ENCODE results near the gene EPHA4. TPM values are rescaled to one million over a fixed set of nuclear protein-coding genes. Genes with fewer than 3 reads are reported as not detected.

Gene EPHA4
- total RNA-seq, 1 experiment from 2014 or later = 3.3 TPM

DNA sequence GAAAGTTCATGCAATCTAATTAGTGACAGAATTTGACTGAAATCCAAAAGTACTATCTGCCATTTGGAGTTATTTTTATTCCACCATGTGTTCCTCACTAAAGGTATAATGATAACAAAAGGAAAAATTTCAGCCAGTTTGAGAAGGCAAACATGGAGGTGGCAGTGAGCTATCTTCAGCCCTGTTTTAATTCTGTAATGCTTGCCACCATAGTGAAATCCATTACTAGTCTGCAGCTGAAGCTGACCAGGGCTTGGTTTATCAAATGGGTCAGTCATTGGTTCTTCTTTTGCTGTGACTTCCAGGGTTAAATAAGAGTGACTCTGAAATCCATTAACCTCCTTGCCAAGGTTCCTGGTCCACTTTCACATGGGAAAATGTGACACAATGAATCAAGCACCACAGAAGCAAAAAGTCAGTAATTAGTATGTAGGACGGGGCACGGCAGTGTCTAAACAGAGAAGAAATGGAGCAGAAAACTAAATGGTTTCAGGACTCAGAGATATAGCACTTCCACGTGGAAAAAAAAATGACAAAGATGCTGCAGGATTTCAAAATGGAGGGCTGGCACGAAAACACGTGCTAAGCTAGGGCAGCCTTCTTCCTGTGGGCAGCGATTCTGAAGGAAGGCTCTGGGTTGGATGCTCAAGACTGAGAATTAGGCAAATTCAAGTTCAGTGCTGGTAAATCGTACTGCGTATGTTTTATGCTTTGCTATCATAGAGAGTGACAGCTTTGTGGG, 87.2 kb downstream of the EPHA4 start:
- ATAC-seq (no peak), DNase-seq (no peak)
- TF ChIP-seq, protein P1, sequence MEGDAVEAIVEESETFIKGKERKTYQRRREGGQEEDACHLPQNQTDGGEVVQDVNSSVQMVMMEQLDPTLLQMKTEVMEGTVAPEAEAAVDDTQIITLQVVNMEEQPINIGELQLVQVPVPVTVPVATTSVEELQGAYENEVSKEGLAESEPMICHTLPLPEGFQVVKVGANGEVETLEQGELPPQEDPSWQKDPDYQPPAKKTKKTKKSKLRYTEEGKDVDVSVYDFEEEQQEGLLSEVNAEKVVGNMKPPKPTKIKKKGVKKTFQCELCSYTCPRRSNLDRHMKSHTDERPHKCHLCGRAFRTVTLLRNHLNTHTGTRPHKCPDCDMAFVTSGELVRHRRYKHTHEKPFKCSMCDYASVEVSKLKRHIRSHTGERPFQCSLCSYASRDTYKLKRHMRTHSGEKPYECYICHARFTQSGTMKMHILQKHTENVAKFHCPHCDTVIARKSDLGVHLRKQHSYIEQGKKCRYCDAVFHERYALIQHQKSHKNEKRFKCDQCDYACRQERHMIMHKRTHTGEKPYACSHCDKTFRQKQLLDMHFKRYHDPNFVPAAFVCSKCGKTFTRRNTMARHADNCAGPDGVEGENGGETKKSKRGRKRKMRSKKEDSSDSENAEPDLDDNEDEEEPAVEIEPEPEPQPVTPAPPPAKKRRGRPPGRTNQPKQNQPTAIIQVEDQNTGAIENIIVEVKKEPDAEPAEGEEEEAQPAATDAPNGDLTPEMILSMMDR (conservative IDR thresholded peaks at IDR 0.05; ENCODE audit: low read depth, low read length) = no peak
- TF ChIP-seq EZH2 (IDR thresholded peaks at IDR 0.05; ENCODE audit: low read length, unreplicated experiment) (no peak), EZH2phosphoT487 (IDR thresholded peaks at IDR 0.05; ENCODE audit: borderline replicate concordance, low read length) (no peak)
- Histone ChIP-seq H3K27me3 (ENCODE audit: low read length) (no peaks in the 10 kb centered on the region), H3K27ac (ENCODE audit: low read length) (no peak overlapping the region), H4K20me1 (ENCODE audit: low read length) (no peaks in the 10 kb centered on the region), H3K9me2 (replicated peaks; ENCODE audit: low read length) (no peaks in the 10 kb centered on the region), H3K4me1 (ENCODE audit: insufficient read depth, low read length) (no peaks in the 10 kb centered on the region), H3K9ac (ENCODE audit: low read length) (no peak overlapping the region), H3K9me3 (ENCODE audit: low read length) (no peaks in the 10 kb centered on the region), H3F3A (ENCODE audit: low read length, unreplicated experiment) (no peaks in the 10 kb centered on the region), H3K4me3 (ENCODE audit: low read length) (no peak overlapping the region), H3K4me2 (ENCODE audit: low read length) (no peak overlapping the region), H3K36me3 (ENCODE audit: low read depth, low read length) (no peaks in the 10 kb centered on the region), H2AFZ (ENCODE audit: low read length) (no peak overlapping the region), H3K79me2 (ENCODE audit: low read length) (no peaks in the 10 kb centered on the region)
- no TSS peak for BruUV-seq (replicated peaks)
- intact Hi-C loops (cut with micrococcal nuclease) = no loop called here
- ChIA-PET POLR2A (ENCODE audit: unreplicated experiment) (no interaction called here), CTCF (no interaction called here)

DNA sequence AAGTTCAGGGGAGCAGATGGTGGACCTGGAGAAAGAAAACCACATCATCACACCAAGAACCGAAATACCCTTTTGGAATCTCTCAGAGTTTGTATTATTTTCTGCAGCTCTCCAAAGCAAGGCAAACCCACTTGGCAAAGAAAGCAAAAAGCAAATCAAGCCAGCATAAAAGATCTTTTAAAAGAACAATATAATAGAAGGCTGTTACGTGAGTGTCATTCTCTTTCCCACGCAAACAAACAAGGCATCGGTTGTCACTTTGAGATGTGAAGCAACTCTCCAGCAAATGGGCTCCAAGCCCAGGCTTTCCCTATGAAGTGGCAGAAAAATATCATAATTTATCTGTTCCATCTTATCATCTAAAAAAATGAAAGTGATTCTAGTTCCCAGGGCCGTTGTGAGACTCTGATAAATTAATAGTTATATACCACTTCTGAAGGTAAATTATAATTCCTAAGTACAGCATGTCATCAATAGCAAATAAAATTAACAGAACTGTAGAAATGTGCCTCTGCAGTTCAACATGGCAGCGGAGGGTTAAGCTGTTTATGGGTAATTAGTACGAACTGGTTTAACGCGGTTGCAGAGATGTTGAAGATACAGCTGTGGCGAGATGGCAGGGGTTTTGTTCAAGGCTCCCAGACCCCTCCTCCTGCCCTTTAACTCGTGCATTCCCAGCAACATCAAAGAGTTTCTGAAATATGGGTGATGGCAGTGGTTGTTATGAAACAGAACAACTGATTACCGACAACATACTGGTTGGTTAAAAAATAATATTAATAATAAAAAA, 89.2 kb downstream of the EPHA4 start:
- Histone ChIP-seq H3K9me3 (ENCODE audit: low read length) (no peaks in the 10 kb centered on the region), H3K4me1 (ENCODE audit: insufficient read depth, low read length) (peaks cover 4% of the 10 kb centered on the region; the same call in 1 of the 2 replicates), H3K79me2 (ENCODE audit: low read length) (no peaks in the 10 kb centered on the region), H3K27me3 (ENCODE audit: low read length) (no peaks in the 10 kb centered on the region), H3K9me2 (replicated peaks; ENCODE audit: low read length) (no peaks in the 10 kb centered on the region), H3K27ac (ENCODE audit: low read length) (no peak overlapping the region), H4K20me1 (ENCODE audit: low read length) (no peaks in the 10 kb centered on the region), H3K4me2 (ENCODE audit: low read length) (no peak overlapping the region), H2AFZ (ENCODE audit: low read length) (no peak overlapping the region), H3K4me3 (ENCODE audit: low read length) (no peak overlapping the region), H3K9ac (ENCODE audit: low read length) (no peak overlapping the region), H3K36me3 (ENCODE audit: low read depth, low read length) (no peaks in the 10 kb centered on the region), H3F3A (ENCODE audit: low read length, unreplicated experiment) (no peaks in the 10 kb centered on the region)
- DNase-seq = no peak
- no peak for ATAC-seq
- TF ChIP-seq, protein P1 (conservative IDR thresholded peaks at IDR 0.05; ENCODE audit: low read depth, low read length) = no peak
- TF ChIP-seq EZH2 (IDR thresholded peaks at IDR 0.05; ENCODE audit: low read length, unreplicated experiment) = no peak
- TF ChIP-seq EZH2phosphoT487 (IDR thresholded peaks at IDR 0.05; ENCODE audit: borderline replicate concordance, low read length) = no peak
- no TSS peak for BruUV-seq (replicated peaks)
- ChIA-PET CTCF (no interaction called here), POLR2A (ENCODE audit: unreplicated experiment) (no interaction called here)
- intact Hi-C loops (cut with micrococcal nuclease) = no loop called here

DNA sequence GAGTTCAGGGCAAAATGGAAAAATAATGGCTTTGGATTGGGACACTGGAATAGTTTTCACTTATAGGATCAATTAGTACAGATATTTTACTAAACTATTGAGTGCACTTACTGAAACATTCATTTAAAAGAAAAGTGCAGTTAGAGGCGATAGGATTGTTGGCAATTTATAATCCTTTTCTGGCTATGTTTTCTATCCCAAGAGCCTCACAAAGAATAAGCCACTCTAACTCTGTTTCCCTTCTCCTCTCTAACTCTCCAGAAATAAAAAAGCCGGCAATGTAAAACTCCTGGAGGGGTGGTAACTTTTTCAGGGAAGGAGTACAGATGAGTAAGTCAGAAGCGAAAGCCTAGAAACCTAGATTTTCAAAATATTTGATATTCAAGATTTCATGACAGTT, 91.3 kb downstream of the EPHA4 start:
- ChIA-PET POLR2A (ENCODE audit: unreplicated experiment) (no interaction called here), CTCF (no interaction called here)
- Histone ChIP-seq H3K36me3 (ENCODE audit: low read depth, low read length) (no peaks in the 10 kb centered on the region), H3K9me3 (ENCODE audit: low read length) (no peaks in the 10 kb centered on the region), H3K4me2 (ENCODE audit: low read length) (no peak overlapping the region), H3K27ac (ENCODE audit: low read length) (no peak overlapping the region), H4K20me1 (ENCODE audit: low read length) (no peaks in the 10 kb centered on the region), H3K9me2 (replicated peaks; ENCODE audit: low read length) (no peaks in the 10 kb centered on the region), H3K79me2 (ENCODE audit: low read length) (no peaks in the 10 kb centered on the region), H3K4me3 (ENCODE audit: low read length) (no peak overlapping the region), H3K27me3 (ENCODE audit: low read length) (no peaks in the 10 kb centered on the region), H3K4me1 (ENCODE audit: insufficient read depth, low read length) (peaks cover 4% of the 10 kb centered on the region; the same call in 1 of the 2 replicates), H3K9ac (ENCODE audit: low read length) (no peak overlapping the region), H3F3A (ENCODE audit: low read length, unreplicated experiment) (no peaks in the 10 kb centered on the region), H2AFZ (ENCODE audit: low read length) (no peak overlapping the region)
- DNase-seq (no peak), ATAC-seq (no peak)
- no TSS peak for BruUV-seq (replicated peaks)
- intact Hi-C loops (cut with micrococcal nuclease) = no loop called here
- TF ChIP-seq, protein P1 (conservative IDR thresholded peaks at IDR 0.05; ENCODE audit: low read depth, low read length) = no peak
- TF ChIP-seq EZH2 (IDR thresholded peaks at IDR 0.05; ENCODE audit: low read length, unreplicated experiment) (no peak), EZH2phosphoT487 (IDR thresholded peaks at IDR 0.05; ENCODE audit: borderline replicate concordance, low read length) (no peak)
